GM23248 (cell line): Measurements from ENCODE around the gene TNFRSF19. TPM values are rescaled to one million over a fixed set of nuclear protein-coding genes. Genes with fewer than 3 reads are reported as not detected.

Experiments used
- DNase-seq: peaks from one replicate; pipeline ENCODE4 v3.0.0-alpha.2; 2015
- H2AFZ ChIP-seq: fragments of 200-600 bp; sonication (generic); 2 replicates; pipeline ENCODE4 v1.6.1; 2016; ENCODE audit warnings: antibody characterized with exemption
- H3F3A ChIP-seq: fragments of 200-600 bp; sonication (generic); 2 replicates; pipeline ENCODE4 v1.6.1; 2016; ENCODE audit warnings: mild to moderate bottlenecking, antibody characterized with exemption, mixed run types; ENCODE audit not compliant: insufficient read depth
- H3K27ac ChIP-seq: fragments of 200-600 bp; sonication (generic); 2 replicates; pipeline ENCODE4 v1.5.1; 2016; ENCODE audit warnings: mild to moderate bottlenecking
- H3K27me3 ChIP-seq: fragments of 200-600 bp; sonication (generic); replicated peaks from 2 replicates; pipeline ENCODE4 v1.6.1; 2016; ENCODE audit warnings: mild to moderate bottlenecking; ENCODE audit not compliant: insufficient read depth
- H3K36me3 ChIP-seq: fragments of 200-600 bp; sonication (generic); 2 replicates; pipeline ENCODE4 v1.6.1; 2016; ENCODE audit warnings: low read depth, mild to moderate bottlenecking
- H3K4me1 ChIP-seq: fragments of 200-600 bp; sonication (generic); 2 replicates; pipeline ENCODE4 v1.6.1; 2016; ENCODE audit warnings: mild to moderate bottlenecking; ENCODE audit not compliant: insufficient read depth
- H3K4me2 ChIP-seq: fragments of 200-600 bp; sonication (generic); one replicate; pipeline ENCODE4 v1.6.1; 2016; ENCODE audit warnings: mild to moderate bottlenecking; ENCODE audit not compliant: unreplicated experiment
- H3K4me3 ChIP-seq: fragments of 200-600 bp; sonication (generic); 2 replicates; pipeline ENCODE4 v1.5.1; 2016; ENCODE audit warnings: mild to moderate bottlenecking
- H3K79me2 ChIP-seq: fragments of 200-600 bp; sonication (generic); 2 replicates; pipeline ENCODE4 v1.6.1; 2016; ENCODE audit warnings: mild to moderate bottlenecking; ENCODE audit not compliant: insufficient read depth
- H3K9ac ChIP-seq: fragments of 200-600 bp; sonication (generic); 2 replicates; pipeline ENCODE4 v1.6.1; 2016; ENCODE audit warnings: mild to moderate bottlenecking
- H3K9me2 ChIP-seq: fragments of 200-600 bp; sonication (generic); 2 replicates; pipeline ENCODE4 v1.6.1; 2016; ENCODE audit warnings: mixed run types, mild to moderate bottlenecking, moderate library complexity; ENCODE audit not compliant: insufficient read depth
- H3K9me3 ChIP-seq: fragments of 200-600 bp; sonication (generic); one replicate; pipeline ENCODE4 v1.6.1; 2017; ENCODE audit warnings: low read depth
- H4K20me1 ChIP-seq: fragments of 200-600 bp; sonication (generic); 2 replicates; pipeline ENCODE4 v1.6.0; 2016; ENCODE audit not compliant: insufficient read depth
- EZH2 ChIP-seq: fragments of 200-600 bp; sonication (generic); IDR thresholded peaks from 2 replicates; pipeline ENCODE4 v1.6.1; 2018; ENCODE audit warnings: antibody characterized with exemption, mild to moderate bottlenecking; ENCODE audit not compliant: insufficient read depth, poor library complexity, severe bottlenecking
- EZH2phosphoT487 ChIP-seq: fragments of 200-600 bp; sonication (generic); IDR thresholded peaks from 2 replicates; pipeline ENCODE4 v1.6.1; 2018; ENCODE audit warnings: antibody characterized with exemption, moderate library complexity, mild to moderate bottlenecking, low read depth; ENCODE audit not compliant: insufficient read depth
- WGBS, 2 experiments: methylation state at CpG; one replicate each; pipeline ENCODE4 v1.1.6; 2015 to 2017; ENCODE audit warnings: low lambda C conversion rate in 2 of 2, low coverage in 1 of 2; ENCODE audit errors: missing lambda C conversion rate in 2 of 2; 5-methylcytosine and 5-hydroxymethylcytosine counted together
- in situ Hi-C: fragments of 300-500 bp; cut with MboI; formaldehyde crosslinking; loops from 2 replicates; pipeline ENCODE4 v1.15.0; 2020
- polyA plus RNA-seq: library from polyadenylated mRNA; unstranded; fragments of >200 nt; fragmentation: Nextera tagmentation; extraction: Ambion mirVana; gene quantifications from 2 replicates; pipeline ENCODE4 v1.2.1, GENCODE V29; 2016
- total RNA-seq: library from RNA; depleted of rRNA; stranded (reverse); fragments of >200 nt; shearing (Covaris generic); gene quantifications from 2 replicates; pipeline ENCODE4 v1.2.3, GENCODE V29; 2014

Gene TNFRSF19
- total and polyA plus RNA-seq, 2 experiments from 2014 or later: 3.4 TPM

DNA sequence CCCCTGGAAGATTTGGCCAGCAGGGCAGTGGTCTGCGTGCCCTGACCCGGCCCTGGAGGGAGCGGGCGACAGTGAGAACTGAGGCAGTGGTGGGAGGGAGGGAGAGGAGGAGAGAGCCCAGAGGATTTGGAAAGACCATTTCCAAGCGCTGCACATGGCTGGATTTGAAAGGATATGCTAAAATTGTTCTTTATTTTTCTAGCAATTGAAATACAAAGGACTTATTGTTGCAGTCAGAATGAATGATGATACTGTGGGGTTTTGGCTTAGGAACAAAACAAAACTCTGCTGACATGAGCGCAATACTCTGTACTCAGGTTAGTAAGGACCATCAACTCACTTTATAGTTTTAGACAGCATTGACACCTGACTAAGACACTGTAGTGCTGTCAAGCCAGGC lies 69.5 kb downstream of the TNFRSF19 start:
- DNase-seq: no peak
- H3K79me2 ChIP-seq: no peaks in the 10 kb centered on the region
- H3K9me3 ChIP-seq: no peaks in the 10 kb centered on the region
- H4K20me1 ChIP-seq: no peaks in the 10 kb centered on the region
- no peaks in the 10 kb centered on the region for H3K4me1 ChIP-seq
- WGBS, 2 experiments: 93 to 98% methylated on average over 6 of the region's 6 CpGs
- no peaks in the 10 kb centered on the region for H3K27me3 ChIP-seq
- H3K4me2 ChIP-seq: no peak overlapping the region
- no peaks in the 10 kb centered on the region for H3K36me3 ChIP-seq
- TF ChIP-seq EZH2 (no peak), EZH2phosphoT487 (no peak)
- no peak overlapping the region for H3K27ac ChIP-seq
- H3K9me2 ChIP-seq: no peaks in the 10 kb centered on the region
- no peaks in the 10 kb centered on the region for H3F3A ChIP-seq
- H3K9ac ChIP-seq: no peak overlapping the region
- no peak overlapping the region for H3K4me3 ChIP-seq
- in situ Hi-C loops: no loop called here
- H2AFZ ChIP-seq: no peak overlapping the region

DNA sequence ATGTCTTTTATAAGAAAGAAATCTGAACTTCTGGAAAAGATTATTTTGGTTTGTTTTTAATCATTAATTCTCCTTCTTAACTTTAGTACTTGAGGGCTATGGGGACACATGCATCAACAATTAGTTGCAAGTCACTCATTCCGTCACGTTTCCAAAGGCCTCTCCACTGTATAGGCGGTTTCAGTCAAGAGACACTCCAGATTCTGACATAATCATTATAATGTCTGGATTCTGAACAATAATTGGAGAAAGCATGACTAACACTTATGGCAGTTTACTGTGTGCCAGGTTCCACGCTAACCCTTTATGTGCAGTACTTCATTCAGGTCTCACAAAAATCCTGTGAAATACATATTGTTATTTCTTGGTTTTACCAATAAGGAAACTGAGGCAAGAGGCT lies 71.9 kb downstream of the TNFRSF19 start:
- H3K9ac ChIP-seq: no peak overlapping the region
- H3K79me2 ChIP-seq: no peaks in the 10 kb centered on the region
- no peaks in the 10 kb centered on the region for H3K9me2 ChIP-seq
- DNase-seq: peak; percentile 30
- no peaks in the 10 kb centered on the region for H4K20me1 ChIP-seq
- no peak overlapping the region for H3K27ac ChIP-seq
- H3K4me2 ChIP-seq: no peak overlapping the region
- H3K36me3 ChIP-seq: no peaks in the 10 kb centered on the region
- TF ChIP-seq EZH2 (no peak), EZH2phosphoT487 (no peak)
- H2AFZ ChIP-seq: no peak overlapping the region
- no peaks in the 10 kb centered on the region for H3F3A ChIP-seq
- in situ Hi-C loops: no loop called here
- H3K4me1 ChIP-seq: no peaks in the 10 kb centered on the region
- H3K4me3 ChIP-seq: no peak overlapping the region
- H3K9me3 ChIP-seq: no peaks in the 10 kb centered on the region
- 67 to 71% methylated on average over 4 of the region's 4 CpGs for WGBS, 2 experiments
- no peaks in the 10 kb centered on the region for H3K27me3 ChIP-seq

GRCh38 chr13:23643338-23644125 lies 73.3 kb downstream of the TNFRSF19 start:
- 95 to 96% methylated on average over 4 of the region's 4 CpGs for WGBS, 2 experiments
- H3K36me3 ChIP-seq: no peaks in the 10 kb centered on the region
- no peak overlapping the region for H3K4me3 ChIP-seq
- no peak for TF ChIP-seq EZH2
- H3K4me1 ChIP-seq: no peaks in the 10 kb centered on the region
- H3K9me3 ChIP-seq: no peaks in the 10 kb centered on the region
- H2AFZ ChIP-seq: no peak overlapping the region
- H3F3A ChIP-seq: no peaks in the 10 kb centered on the region
- DNase-seq: peak; percentile 1
- no peak overlapping the region for H3K4me2 ChIP-seq
- no peaks in the 10 kb centered on the region for H4K20me1 ChIP-seq
- H3K27me3 ChIP-seq: no peaks in the 10 kb centered on the region
- no peak overlapping the region for H3K9ac ChIP-seq
- H3K79me2 ChIP-seq: no peaks in the 10 kb centered on the region
- in situ Hi-C loops: no loop called here
- H3K27ac ChIP-seq: no peak overlapping the region
- no peaks in the 10 kb centered on the region for H3K9me2 ChIP-seq

- in situ Hi-C loops: no loop called here
- no peak for DNase-seq
- Histone ChIP-seq H3K27ac (no peak overlapping the region), H3K4me3 (no peak overlapping the region), H3K9me3 (no peaks in the 10 kb centered on the region), H3K36me3 (no peaks in the 10 kb centered on the region), H3K9me2 (no peaks in the 10 kb centered on the region), H3K4me1 (no peaks in the 10 kb centered on the region), H3K9ac (no peak overlapping the region), H3K27me3 (no peaks in the 10 kb centered on the region), H3K79me2 (no peaks in the 10 kb centered on the region), H3K4me2 (no peak overlapping the region), H4K20me1 (no peaks in the 10 kb centered on the region), H3F3A (no peaks in the 10 kb centered on the region), H2AFZ (no peak overlapping the region)
- WGBS, 2 experiments: 90 to 96% methylated on average over 2 of the region's 2 CpGs
- TF ChIP-seq EZH2 (no peak), EZH2phosphoT487 (no peak)
Observed at GRCh38 chr13:23644126-23644419, 73.9 kb downstream of the TNFRSF19 start.
